Measurements from ENCODE around the gene DOCK10.

The DOCK10 gene

DNA sequence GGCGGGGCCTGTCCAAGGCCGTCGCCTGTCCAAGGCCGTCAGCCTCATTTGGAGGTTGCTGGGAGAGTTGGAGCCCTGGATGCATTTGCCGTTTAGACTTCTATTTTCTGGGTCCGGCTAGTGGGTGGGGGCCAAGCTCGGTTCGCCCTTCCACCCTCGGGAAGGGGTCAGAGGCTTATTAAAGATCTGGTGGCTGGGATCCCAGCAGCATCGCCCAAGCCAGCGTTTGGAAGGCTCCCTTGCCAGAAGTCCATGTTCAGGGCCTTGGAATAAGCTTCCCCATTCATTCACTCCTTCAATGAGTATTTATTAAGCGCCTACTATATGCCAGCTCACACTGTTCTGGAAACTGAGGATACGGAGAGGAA lies 516 bp upstream of the DOCK10 start:
- TF ChIP-seq, protein P1, sequence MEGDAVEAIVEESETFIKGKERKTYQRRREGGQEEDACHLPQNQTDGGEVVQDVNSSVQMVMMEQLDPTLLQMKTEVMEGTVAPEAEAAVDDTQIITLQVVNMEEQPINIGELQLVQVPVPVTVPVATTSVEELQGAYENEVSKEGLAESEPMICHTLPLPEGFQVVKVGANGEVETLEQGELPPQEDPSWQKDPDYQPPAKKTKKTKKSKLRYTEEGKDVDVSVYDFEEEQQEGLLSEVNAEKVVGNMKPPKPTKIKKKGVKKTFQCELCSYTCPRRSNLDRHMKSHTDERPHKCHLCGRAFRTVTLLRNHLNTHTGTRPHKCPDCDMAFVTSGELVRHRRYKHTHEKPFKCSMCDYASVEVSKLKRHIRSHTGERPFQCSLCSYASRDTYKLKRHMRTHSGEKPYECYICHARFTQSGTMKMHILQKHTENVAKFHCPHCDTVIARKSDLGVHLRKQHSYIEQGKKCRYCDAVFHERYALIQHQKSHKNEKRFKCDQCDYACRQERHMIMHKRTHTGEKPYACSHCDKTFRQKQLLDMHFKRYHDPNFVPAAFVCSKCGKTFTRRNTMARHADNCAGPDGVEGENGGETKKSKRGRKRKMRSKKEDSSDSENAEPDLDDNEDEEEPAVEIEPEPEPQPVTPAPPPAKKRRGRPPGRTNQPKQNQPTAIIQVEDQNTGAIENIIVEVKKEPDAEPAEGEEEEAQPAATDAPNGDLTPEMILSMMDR (IDR thresholded peaks at IDR 0.05; ENCODE audit: insufficient read depth, low read depth, low read length, missing control alignments): no peak
- DNase-seq (ENCODE audit: low read depth): no peak
- H3K4me3 ChIP-seq (ENCODE audit: low read depth, low read length): peak overlapping the region; percentile 96

DNA sequence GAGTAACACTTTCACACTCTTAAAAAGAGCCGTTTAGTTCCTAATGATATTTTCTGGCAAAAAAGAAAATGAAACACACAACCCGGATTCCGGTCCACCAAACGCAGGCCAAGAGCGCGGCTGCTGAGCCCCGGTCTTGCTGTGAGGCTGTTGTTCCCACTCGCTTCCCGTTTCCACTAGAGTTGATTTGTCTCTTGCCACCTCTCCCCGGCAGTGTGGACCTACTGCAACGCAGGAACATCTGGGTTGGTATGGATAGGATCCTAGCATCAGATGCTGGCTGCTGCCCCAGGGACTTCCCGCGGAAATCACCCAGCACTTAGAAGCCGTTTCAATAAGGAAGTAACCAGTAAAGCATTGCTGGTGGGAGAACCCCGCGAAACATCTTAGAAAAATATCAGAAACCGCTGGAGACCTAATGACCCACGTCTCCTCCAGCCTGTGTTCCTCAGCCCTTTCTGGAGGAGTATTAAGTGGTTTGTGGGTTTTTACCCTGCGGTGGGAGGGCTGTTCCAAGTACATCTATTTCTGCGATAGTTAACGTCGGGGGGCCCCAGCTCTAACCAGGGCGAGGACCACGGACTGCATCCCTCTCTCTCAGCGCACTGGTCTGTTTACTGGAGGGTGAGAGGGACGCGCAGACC lies 939 bp downstream of the DOCK10 start:
- DNase-seq (ENCODE audit: low read depth): peak; percentile 90
- TF ChIP-seq, protein P1 (IDR thresholded peaks at IDR 0.05; ENCODE audit: insufficient read depth, low read depth, low read length, missing control alignments): no peak
- peak overlapping the region; percentile 96 for H3K4me3 ChIP-seq (ENCODE audit: low read depth, low read length)

- TF ChIP-seq, protein P1 (IDR thresholded peaks at IDR 0.05; ENCODE audit: insufficient read depth, low read depth, low read length, missing control alignments): no peak
- DNase-seq (ENCODE audit: low read depth): peak; percentile 69
- peak overlapping the region; percentile 96 for H3K4me3 ChIP-seq (ENCODE audit: low read depth, low read length)
Observed at GRCh38 chr2:225040856-225041206, 1.4 kb downstream of the DOCK10 start.

DNA sequence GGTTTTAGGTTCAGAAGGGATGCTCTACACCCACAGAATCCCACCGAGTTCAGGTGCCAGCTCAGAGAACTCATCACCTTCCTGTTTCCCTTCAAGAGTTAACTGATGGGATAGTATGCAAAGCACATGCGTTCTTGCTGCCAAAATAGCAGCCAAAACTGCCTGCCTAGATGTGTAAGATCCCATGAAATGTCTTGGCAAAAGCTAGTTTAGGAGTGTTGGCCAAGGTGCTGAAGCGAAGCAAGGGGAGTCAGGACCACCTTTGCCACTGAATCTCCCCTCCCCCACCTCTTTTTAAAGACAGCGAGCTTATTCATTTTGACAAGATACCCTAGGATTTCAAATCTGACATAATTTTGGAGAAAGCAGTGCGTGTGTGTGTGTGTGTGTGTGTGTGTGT lies 2.1 kb downstream of the DOCK10 start:
- H3K4me3 ChIP-seq (ENCODE audit: low read depth, low read length): peak overlapping the region; percentile 96
- peak; percentile 21 for DNase-seq (ENCODE audit: low read depth)

DNA sequence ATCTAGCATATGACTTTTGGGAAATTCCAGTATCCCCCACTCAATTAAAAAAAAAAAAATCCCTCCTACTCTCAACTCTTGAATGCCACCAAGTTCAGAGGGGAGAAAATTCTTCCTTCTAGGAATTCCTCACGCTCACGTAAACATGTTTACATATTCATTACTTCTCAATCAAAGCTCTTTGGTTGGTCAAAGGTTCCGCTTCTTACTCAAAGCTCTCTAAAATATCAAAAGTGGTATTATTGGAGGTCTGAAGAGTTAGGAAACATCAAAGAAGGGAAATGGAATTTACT lies 4.1 kb downstream of the DOCK10 start:
- DNase-seq (ENCODE audit: low read depth): peak; percentile 19
- TF ChIP-seq, protein P1 (IDR thresholded peaks at IDR 0.05; ENCODE audit: insufficient read depth, low read depth, low read length, missing control alignments): no peak
- H3K4me3 ChIP-seq (ENCODE audit: low read depth, low read length): peak overlapping the region; percentile 96

More for the DNA sequence above, 2.1 kb downstream of the DOCK10 start:
- TF ChIP-seq, protein P1 (IDR thresholded peaks at IDR 0.05; ENCODE audit: insufficient read depth, low read depth, low read length, missing control alignments): no peak

DNA sequence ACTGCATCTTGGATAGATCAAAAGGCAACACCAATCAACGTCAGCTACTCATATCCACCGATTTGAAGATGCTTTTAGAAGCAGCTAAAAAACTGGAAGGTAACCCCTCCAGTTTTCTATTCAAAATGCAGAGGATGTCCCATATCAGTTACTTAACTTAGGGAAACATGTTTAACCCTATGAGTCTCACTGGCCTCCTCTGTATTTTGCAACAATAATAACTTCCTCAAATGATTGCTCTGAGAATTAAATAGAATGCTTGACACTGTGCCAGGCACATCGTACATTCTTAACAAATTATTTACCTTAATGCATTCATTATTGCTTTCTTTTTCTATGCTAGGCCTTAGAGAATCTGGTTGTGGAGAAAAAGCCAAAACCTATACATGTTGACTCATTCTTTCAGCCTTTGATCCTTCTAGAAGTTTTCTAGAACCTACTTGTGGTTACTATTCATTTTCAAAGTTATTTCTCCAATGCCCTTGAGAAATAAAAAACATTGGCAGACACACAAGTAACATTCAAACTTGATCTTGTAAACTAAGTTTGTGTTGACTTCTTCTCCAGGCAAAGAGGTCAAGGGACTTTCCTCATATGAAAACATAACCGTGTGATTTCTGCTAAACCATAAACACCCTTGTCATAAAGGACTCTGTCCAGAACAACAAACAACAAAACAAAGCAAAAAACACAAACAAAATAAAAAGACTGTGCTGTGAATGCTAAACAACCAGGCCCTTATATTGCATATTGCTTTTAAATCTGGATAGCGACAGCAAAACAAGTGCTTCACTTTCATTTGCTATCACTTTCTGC lies 4.6 kb downstream of the DOCK10 start:
- H3K4me3 ChIP-seq (ENCODE audit: low read depth, low read length): peak overlapping the region; percentile 96
- TF ChIP-seq, protein P1 (IDR thresholded peaks at IDR 0.05; ENCODE audit: insufficient read depth, low read depth, low read length, missing control alignments): no peak
- peak; percentile 33 for DNase-seq (ENCODE audit: low read depth)
